ENCODE data around the gene SLC45A2.
"Not testable (repeated sequence)": the region's sequence is repeated elsewhere in the genome, so short reads cannot be mapped to it uniquely, and the experiment has no call there.

SLC45A2 gene

GRCh38 chr5:33929925-33930690 is 54.4 kb downstream of the SLC45A2 start:
- no peak for DNase-seq (ENCODE audit: low spot score)

GRCh38 chr5:33928283-33928682 is 56.2 kb downstream of the SLC45A2 start:
- no peak for DNase-seq (ENCODE audit: low spot score)

- DNase-seq (ENCODE audit: low spot score): no peak
These were observed 56.8 kb downstream of the SLC45A2 start for GRCh38 chr5:33927685-33928084.

GRCh38 chr5:33925278-33925677 is 59.2 kb downstream of the SLC45A2 start:
- DNase-seq (ENCODE audit: low spot score): no peak

- DNase-seq (ENCODE audit: low spot score): no peak
These were observed 63.5 kb downstream of the SLC45A2 start for GRCh38 chr5:33921002-33921401.

GRCh38 chr5:33914844-33915243 is 69.6 kb downstream of the SLC45A2 start:
- DNase-seq (ENCODE audit: low spot score): not testable (repeated sequence)

- not testable (repeated sequence) for DNase-seq (ENCODE audit: low spot score)
These were observed 78.2 kb downstream of the SLC45A2 start for GRCh38 chr5:33906248-33906647.

GRCh38 chr5:33905381-33905780 is 79.1 kb downstream of the SLC45A2 start:
- DNase-seq (ENCODE audit: low spot score): no peak

GRCh38 chr5:33903118-33903517 is 81.4 kb downstream of the SLC45A2 start:
- DNase-seq (ENCODE audit: low spot score): no peak

- no peak for DNase-seq (ENCODE audit: low spot score)
These were observed 83.3 kb downstream of the SLC45A2 start for GRCh38 chr5:33901156-33901555.
